IPS DF 4.7 (cell line): ENCODE data around the gene CSF1R.
A peak's percentile ranks its signal among the peaks of the same experiment; 100 is the strongest.

Experiments
- DNase-seq: peaks from one replicate; pipeline ENCODE4 v3.0.0-alpha.2; 2013; ENCODE audit warnings: low spot score; ENCODE audit errors: extremely low read depth

CSF1R gene

GRCh38 chr5:150085950-150086715 lies at the start of gene CSF1R:
CSF1R (minus strand) TSS chr5:150086554; CDS start chr5:150086427, 127 bp downstream.
- no peak for DNase-seq

GRCh38 chr5:150135557-150136304 lies 49.4 kb upstream of the CSF1R start:
- no peak for DNase-seq

- no peak for DNase-seq
These were observed 47.8 kb upstream of the CSF1R start for GRCh38 chr5:150134198-150134588.

GRCh38 chr5:150133581-150134197 lies 47.3 kb upstream of the CSF1R start:
- DNase-seq, result no peak

- DNase-seq, result no peak
These were observed 46.4 kb upstream of the CSF1R start for GRCh38 chr5:150132740-150133139.

- DNase-seq, result no peak
These were observed 45.8 kb upstream of the CSF1R start for GRCh38 chr5:150131978-150132694.

GRCh38 chr5:150131461-150131860 lies 45.1 kb upstream of the CSF1R start:
- no peak for DNase-seq

- peak; percentile 72 for DNase-seq
These were observed 44.2 kb upstream of the CSF1R start for GRCh38 chr5:150130493-150130922.

GRCh38 chr5:150129813-150130492 lies 43.6 kb upstream of the CSF1R start:
- DNase-seq, result no peak

- DNase-seq, result no peak
These were observed 43.1 kb upstream of the CSF1R start for GRCh38 chr5:150129454-150129812.

GRCh38 chr5:150126921-150127265 lies 40.5 kb upstream of the CSF1R start:
- DNase-seq, result no peak

GRCh38 chr5:150126199-150126920 lies 40.0 kb upstream of the CSF1R start:
- no peak for DNase-seq

GRCh38 chr5:150125334-150125733 lies 39.0 kb upstream of the CSF1R start:
- no peak for DNase-seq

- no peak for DNase-seq
These were observed 38.2 kb upstream of the CSF1R start for GRCh38 chr5:150124596-150124995.

- DNase-seq, result no peak
These were observed 37.8 kb upstream of the CSF1R start for GRCh38 chr5:150124111-150124557.

- DNase-seq, result no peak
These were observed 37.2 kb upstream of the CSF1R start for GRCh38 chr5:150123542-150123941.

GRCh38 chr5:150122536-150123481 lies 36.5 kb upstream of the CSF1R start:
- DNase-seq, result no peak

GRCh38 chr5:150122158-150122510 lies 35.8 kb upstream of the CSF1R start:
- no peak for DNase-seq

- DNase-seq, result no peak
These were observed 35.2 kb upstream of the CSF1R start for GRCh38 chr5:150121448-150122157.
